Measurements from ENCODE around the gene SLC26A2. TPM values are rescaled to one million over a fixed set of nuclear protein-coding genes. Genes with fewer than 3 reads are reported as not detected.

Gene SLC26A2
- total and polyA plus RNA-seq, 2 experiments from 2014 or later: 3.5 to 11.5 TPM

DNA sequence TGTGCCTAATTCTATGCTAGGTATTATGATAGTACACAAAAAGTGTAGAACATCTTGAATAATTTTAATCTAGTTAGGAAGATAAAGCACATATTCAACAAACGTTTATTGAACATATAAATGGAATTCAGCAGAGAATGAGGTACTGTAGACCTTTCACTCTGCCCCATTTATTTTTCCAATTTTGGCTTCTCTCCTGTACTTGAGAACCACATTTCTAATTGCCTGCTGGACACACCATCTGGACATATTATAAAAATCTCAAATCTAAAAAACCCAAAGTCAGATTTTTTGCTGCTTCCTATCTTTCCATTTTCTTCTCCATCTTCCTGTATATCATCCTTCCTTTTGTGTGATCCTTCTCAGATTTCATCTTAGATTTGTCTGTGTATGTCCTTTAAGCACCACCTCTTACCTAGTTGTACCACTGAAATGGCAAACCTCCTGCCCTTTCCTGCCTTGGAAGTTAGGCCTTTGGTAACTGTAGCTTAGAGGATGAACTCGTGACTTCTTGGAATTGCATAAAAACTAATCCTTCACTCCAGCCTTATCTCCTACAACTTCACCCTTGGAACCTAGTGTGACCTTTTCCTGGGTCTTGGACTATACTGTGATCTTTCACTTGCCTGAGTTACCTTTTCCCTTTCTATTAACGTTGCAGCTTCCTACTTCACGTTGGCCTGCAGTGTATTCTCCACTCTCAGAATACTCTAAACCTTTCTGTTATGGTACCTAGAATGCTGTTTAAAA lies 8.8 kb downstream of the SLC26A2 start:
- no peak overlapping the region for H3K27ac Mint-ChIP-seq
- Histone ChIP-seq H3K4me3 (no peak overlapping the region), H3K36me3 (ENCODE audit: insufficient read depth) (no peaks in the 10 kb centered on the region; the same call in 1 of the 2 replicates), H3K4me1 (ENCODE audit: insufficient read depth) (no peaks in the 10 kb centered on the region), H3K4me2 (no peak overlapping the region), H4K20me1 (replicated peaks; ENCODE audit: insufficient read depth) (no peaks in the 10 kb centered on the region), H3F3A (replicated peaks; ENCODE audit: low read depth) (no peaks in the 10 kb centered on the region), H3K9me2 (ENCODE audit: insufficient read depth) (no peaks in the 10 kb centered on the region), H3K27me3 (ENCODE audit: insufficient read depth) (no peaks in the 10 kb centered on the region), H2AFZ (no peak overlapping the region), H3K27ac (ENCODE audit: low read depth) (no peak overlapping the region), H3K79me2 (replicated peaks; ENCODE audit: insufficient read depth) (no peaks in the 10 kb centered on the region)
- DNase-seq (ENCODE audit: low spot score) (no peak), ATAC-seq (no peak)
- no peaks in the 10 kb centered on the region; the same call in 2 of the 3 replicates for H3K9me3 Mint-ChIP-seq
- H3K36me3 Mint-ChIP-seq (ENCODE audit: low read depth): no peaks in the 10 kb centered on the region
- TF ChIP-seq, protein P1, sequence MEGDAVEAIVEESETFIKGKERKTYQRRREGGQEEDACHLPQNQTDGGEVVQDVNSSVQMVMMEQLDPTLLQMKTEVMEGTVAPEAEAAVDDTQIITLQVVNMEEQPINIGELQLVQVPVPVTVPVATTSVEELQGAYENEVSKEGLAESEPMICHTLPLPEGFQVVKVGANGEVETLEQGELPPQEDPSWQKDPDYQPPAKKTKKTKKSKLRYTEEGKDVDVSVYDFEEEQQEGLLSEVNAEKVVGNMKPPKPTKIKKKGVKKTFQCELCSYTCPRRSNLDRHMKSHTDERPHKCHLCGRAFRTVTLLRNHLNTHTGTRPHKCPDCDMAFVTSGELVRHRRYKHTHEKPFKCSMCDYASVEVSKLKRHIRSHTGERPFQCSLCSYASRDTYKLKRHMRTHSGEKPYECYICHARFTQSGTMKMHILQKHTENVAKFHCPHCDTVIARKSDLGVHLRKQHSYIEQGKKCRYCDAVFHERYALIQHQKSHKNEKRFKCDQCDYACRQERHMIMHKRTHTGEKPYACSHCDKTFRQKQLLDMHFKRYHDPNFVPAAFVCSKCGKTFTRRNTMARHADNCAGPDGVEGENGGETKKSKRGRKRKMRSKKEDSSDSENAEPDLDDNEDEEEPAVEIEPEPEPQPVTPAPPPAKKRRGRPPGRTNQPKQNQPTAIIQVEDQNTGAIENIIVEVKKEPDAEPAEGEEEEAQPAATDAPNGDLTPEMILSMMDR (conservative IDR thresholded peaks at IDR 0.05; ENCODE audit: low read depth in 2 of 2): no peak
- TF ChIP-seq STAT1 (IDR thresholded peaks at IDR 0.05; ENCODE audit: unreplicated experiment) (no peak), NANOG (IDR thresholded peaks at IDR 0.05; ENCODE audit: borderline replicate concordance) (no peak), EZH2 (IDR thresholded peaks at IDR 0.05; ENCODE audit: low read depth, unreplicated experiment) (no peak), CREB1 (CRISPR knock-in tag; IDR thresholded peaks at IDR 0.05; ENCODE audit: low read depth) (no peak), ZNF331 (CRISPR knock-in tag; IDR thresholded peaks at IDR 0.05; ENCODE audit: low read depth) (no peak), POLR2AphosphoS5 (IDR thresholded peaks at IDR 0.05; ENCODE audit: low read depth) (no peak), ZNF114 (CRISPR knock-in tag; IDR thresholded peaks at IDR 0.05) (no peak), EZH2phosphoT487 (IDR thresholded peaks at IDR 0.05; ENCODE audit: unreplicated experiment) (no peak), JUNB (IDR thresholded peaks at IDR 0.05; ENCODE audit: unreplicated experiment) (no peak)
- TF ChIP-seq, protein P2, sequence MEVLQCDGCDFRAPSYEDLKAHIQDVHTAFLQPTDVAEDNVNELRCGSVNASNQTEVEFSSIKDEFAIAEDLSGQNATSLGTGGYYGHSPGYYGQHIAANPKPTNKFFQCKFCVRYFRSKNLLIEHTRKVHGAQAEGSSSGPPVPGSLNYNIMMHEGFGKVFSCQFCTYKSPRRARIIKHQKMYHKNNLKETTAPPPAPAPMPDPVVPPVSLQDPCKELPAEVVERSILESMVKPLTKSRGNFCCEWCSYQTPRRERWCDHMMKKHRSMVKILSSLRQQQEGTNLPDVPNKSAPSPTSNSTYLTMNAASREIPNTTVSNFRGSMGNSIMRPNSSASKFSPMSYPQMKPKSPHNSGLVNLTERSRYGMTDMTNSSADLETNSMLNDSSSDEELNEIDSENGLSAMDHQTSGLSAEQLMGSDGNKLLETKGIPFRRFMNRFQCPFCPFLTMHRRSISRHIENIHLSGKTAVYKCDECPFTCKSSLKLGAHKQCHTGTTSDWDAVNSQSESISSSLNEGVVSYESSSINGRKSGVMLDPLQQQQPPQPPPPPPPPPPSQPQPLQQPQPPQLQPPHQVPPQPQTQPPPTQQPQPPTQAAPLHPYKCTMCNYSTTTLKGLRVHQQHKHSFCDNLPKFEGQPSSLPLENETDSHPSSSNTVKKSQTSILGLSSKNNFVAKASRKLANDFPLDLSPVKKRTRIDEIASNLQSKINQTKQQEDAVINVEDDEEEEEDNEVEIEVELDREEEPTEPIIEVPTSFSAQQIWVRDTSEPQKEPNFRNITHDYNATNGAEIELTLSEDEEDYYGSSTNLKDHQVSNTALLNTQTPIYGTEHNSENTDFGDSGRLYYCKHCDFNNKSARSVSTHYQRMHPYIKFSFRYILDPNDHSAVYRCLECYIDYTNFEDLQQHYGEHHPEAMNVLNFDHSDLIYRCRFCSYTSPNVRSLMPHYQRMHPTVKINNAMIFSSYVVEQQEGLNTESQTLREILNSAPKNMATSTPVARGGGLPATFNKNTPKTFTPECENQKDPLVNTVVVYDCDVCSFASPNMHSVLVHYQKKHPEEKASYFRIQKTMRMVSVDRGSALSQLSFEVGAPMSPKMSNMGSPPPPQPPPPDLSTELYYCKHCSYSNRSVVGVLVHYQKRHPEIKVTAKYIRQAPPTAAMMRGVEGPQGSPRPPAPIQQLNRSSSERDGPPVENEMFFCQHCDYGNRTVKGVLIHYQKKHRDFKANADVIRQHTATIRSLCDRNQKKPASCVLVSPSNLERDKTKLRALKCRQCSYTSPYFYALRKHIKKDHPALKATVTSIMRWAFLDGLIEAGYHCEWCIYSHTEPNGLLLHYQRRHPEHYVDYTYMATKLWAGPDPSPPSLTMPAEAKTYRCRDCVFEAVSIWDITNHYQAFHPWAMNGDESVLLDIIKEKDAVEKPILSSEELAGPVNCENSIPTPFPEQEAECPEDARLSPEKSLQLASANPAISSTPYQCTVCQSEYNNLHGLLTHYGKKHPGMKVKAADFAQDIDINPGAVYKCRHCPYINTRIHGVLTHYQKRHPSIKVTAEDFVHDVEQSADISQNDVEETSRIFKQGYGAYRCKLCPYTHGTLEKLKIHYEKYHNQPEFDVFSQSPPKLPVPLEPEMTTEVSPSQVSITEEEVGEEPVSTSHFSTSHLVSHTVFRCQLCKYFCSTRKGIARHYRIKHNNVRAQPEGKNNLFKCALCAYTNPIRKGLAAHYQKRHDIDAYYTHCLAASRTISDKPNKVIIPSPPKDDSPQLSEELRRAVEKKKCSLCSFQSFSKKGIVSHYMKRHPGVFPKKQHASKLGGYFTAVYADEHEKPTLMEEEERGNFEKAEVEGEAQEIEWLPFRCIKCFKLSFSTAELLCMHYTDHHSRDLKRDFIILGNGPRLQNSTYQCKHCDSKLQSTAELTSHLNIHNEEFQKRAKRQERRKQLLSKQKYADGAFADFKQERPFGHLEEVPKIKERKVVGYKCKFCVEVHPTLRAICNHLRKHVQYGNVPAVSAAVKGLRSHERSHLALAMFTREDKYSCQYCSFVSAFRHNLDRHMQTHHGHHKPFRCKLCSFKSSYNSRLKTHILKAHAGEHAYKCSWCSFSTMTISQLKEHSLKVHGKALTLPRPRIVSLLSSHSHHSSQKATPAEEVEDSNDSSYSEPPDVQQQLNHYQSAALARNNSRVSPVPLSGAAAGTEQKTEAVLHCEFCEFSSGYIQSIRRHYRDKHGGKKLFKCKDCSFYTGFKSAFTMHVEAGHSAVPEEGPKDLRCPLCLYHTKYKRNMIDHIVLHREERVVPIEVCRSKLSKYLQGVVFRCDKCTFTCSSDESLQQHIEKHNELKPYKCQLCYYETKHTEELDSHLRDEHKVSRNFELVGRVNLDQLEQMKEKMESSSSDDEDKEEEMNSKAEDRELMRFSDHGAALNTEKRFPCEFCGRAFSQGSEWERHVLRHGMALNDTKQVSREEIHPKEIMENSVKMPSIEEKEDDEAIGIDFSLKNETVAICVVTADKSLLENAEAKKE (CRISPR knock-in tag; IDR thresholded peaks at IDR 0.05): no peak
- TF ChIP-seq, protein P3, sequence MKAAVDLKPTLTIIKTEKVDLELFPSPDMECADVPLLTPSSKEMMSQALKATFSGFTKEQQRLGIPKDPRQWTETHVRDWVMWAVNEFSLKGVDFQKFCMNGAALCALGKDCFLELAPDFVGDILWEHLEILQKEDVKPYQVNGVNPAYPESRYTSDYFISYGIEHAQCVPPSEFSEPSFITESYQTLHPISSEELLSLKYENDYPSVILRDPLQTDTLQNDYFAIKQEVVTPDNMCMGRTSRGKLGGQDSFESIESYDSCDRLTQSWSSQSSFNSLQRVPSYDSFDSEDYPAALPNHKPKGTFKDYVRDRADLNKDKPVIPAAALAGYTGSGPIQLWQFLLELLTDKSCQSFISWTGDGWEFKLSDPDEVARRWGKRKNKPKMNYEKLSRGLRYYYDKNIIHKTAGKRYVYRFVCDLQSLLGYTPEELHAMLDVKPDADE (IDR thresholded peaks at IDR 0.05): no peak
- TF ChIP-seq, protein P4, sequence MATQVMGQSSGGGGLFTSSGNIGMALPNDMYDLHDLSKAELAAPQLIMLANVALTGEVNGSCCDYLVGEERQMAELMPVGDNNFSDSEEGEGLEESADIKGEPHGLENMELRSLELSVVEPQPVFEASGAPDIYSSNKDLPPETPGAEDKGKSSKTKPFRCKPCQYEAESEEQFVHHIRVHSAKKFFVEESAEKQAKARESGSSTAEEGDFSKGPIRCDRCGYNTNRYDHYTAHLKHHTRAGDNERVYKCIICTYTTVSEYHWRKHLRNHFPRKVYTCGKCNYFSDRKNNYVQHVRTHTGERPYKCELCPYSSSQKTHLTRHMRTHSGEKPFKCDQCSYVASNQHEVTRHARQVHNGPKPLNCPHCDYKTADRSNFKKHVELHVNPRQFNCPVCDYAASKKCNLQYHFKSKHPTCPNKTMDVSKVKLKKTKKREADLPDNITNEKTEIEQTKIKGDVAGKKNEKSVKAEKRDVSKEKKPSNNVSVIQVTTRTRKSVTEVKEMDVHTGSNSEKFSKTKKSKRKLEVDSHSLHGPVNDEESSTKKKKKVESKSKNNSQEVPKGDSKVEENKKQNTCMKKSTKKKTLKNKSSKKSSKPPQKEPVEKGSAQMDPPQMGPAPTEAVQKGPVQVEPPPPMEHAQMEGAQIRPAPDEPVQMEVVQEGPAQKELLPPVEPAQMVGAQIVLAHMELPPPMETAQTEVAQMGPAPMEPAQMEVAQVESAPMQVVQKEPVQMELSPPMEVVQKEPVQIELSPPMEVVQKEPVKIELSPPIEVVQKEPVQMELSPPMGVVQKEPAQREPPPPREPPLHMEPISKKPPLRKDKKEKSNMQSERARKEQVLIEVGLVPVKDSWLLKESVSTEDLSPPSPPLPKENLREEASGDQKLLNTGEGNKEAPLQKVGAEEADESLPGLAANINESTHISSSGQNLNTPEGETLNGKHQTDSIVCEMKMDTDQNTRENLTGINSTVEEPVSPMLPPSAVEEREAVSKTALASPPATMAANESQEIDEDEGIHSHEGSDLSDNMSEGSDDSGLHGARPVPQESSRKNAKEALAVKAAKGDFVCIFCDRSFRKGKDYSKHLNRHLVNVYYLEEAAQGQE (IDR thresholded peaks at IDR 0.05; ENCODE audit: unreplicated experiment): no peak
- H3K4me3 Mint-ChIP-seq: no peak overlapping the region
- no peaks in the 10 kb centered on the region for H3K4me1 Mint-ChIP-seq
- H3K27me3 Mint-ChIP-seq (ENCODE audit: insufficient read depth, low read depth, poor library complexity): no peaks in the 10 kb centered on the region

Measured in GM23338 (cell line).